ENCODE measurements around the gene ASTL.

The ASTL gene

DNA sequence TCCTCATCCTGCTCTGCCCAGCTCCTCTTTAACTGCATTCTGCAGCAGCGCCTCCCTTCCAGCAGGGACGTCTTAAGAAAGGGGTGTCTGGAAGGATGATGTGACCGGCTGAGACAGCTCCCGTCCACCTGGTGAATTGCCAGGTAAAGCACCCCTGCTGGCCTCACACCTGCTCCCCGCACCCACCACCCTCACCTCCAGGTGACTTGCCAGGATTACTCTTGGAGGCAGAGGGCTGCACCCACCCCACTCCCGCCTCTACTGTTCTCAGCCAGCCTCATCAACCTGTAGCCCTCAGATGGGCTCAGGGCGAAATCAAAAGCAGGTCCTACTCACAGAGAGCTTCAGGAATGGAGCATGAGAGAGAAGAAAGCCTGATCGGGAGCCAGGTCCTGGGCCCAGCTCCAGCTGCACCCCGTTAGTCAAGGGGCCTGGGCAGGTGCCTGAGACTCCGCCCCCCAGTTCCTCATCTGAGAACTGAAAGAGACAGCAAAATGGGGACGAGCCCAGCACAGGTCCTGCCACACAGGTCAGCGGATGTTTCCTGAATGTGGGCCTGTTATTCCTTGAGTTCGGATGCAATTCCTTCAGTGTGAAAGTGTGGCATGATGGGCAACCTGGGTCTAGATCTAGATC is 27.6 kb downstream of the ASTL start:
- no peak for DNase-seq

DNA sequence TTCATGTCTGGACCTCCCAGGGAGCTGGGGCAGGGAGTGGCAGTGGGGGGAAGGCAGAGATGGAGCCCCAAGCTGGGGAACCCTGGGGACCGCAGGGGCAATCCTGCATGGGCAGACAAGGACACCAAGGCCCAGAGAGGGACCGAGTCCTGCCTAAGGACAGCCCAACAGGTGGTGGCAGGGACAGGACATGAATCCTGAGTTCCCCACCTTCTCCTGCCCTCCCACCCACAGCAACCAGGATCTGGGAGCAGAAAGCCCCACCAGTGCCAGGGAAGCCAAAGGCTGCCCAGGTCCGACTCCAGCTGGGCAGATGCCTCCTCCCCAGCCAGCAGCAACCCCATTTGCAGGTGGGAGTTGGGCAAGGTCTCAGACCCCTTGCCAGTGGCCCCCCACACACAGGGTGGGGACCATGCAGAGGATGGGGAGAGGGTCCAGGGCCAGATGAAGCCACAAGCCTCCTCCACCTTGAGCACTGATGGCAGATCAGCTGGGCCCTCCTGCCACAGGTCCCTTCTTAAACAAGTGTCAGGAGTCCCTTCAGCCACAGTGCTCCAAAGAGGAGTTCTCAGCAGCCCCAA is 28.3 kb downstream of the ASTL start:
- no peak for DNase-seq

DNA sequence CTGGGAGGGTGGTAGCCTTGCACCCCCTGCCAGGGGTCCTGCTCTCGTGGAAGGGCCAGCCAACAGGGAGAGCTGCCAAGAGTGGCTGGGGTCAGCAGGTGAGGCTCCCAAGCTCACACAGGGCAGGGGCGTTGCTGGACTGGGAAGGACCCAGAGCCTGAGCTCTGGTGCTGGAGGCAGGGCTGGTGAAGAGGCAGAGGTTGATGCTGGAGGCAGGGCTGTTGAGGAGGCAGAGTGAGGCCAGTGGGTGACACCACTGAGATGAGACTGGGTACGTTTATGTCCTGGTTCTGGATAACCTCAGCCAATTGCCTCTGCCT is 29.0 kb downstream of the ASTL start:
- no peak for DNase-seq

DNA sequence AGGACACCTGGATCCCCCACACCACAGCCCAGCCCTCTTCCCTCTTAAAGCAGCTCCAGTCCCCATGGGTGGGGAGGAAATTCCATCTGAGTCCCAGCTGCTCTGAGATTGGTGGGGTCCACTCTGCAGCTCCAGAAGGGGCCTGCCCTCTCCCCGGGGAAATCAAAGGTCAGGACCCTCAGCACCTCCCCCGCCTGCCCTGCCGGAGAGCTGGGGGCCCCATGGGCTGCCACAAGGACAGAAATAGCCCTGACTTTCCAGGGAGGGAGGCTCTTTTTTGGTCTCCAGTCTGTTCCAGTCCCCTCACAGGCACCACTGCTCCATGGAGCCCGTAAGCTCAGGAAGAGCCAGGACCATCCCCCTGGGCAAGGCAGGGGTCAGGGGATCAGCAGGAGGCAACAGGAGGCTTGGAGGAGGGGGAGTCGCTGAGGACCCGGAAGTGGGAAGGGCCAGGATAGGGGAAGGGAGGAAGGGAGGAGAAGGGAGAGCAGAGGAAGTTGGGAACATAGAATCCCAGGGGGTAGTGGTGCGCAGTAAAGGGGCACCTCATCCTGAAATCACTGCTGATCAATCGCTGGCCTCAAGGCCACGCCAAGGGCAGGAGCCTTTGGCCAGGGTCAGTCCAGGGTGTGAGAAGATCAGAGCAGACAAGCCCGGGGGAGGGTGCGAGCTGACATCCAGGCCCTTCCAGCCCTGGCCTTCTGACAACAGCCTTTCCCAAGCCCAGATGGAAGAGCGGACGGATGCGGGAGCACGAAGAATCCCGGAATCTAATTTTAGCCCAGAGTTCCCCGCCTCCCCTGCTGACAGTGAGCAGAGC is 29.6 kb downstream of the ASTL start:
- DNase-seq, result no peak

DNA sequence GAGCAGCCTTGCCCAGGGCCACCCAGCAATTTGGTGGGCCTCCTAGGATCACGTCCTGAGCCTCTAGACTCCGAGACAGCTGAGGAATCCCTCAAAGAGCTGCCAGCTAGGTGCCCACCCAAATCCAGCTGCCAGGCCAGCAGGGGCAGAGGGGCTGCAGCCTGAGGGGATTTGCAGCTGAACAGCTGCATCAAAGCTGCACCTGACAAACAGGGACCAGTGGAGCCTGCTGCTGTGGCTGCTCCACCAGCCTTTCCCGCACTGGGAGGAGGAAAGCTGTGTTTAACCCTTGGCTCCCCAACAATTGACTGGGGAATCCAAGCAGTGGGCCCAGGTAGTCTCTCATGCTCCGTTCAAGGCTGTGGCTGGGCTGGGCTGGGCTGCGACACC is 30.2 kb downstream of the ASTL start:
- no peak for DNase-seq

DNA sequence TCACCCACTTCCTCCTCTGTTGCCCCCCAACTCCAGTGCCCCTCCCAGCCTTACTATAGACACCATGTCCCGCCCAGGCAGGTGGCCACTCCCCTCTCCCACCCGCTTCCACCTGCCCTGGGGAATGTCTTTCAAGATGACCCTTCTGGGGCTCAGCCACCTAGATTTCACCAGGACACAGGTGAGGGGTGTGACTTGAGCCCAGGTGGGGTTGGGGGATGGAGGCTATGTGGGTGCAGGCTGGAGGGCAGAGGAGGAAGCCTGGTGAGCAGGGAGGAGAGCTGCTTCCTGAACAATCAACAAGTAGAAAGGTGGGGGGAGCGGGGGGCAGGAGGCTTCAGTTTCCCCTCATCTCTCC is 30.6 kb downstream of the ASTL start:
- no peak for DNase-seq

DNA sequence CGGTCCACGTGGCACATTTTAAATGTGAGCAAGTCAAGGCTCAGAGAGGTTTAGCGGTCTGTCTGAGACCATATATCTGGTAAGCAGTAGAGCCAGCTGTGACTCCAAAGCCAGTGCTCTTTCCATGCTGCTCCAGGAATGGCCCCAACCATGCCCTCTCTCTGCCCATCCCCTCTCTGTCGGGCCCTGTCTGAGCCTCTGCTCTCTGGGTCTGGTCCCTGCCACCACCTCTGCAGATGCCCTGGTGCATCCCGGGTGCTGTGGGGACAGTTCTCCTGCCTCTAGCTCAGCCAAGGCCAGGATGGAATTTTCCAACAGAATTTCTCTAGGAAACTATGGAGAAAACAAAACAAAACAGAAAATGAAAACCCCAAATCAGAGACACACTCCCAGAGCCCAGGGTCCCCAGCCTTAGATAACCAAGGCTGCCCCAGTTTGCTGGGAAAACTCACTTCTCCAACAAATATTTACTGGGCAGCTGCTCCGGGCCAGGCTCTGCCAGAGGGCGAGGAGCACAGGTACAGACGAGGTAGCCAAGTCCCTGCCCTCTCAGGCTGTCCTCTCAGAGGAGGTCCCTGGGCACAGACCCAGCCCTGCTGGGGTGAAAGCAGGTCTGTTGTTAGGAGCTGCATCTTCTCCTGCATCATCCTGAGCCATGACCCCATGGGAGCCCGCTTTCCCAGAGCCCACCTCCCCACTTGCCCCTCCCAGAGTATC is 31.2 kb downstream of the ASTL start:
- no peak for DNase-seq

DNA sequence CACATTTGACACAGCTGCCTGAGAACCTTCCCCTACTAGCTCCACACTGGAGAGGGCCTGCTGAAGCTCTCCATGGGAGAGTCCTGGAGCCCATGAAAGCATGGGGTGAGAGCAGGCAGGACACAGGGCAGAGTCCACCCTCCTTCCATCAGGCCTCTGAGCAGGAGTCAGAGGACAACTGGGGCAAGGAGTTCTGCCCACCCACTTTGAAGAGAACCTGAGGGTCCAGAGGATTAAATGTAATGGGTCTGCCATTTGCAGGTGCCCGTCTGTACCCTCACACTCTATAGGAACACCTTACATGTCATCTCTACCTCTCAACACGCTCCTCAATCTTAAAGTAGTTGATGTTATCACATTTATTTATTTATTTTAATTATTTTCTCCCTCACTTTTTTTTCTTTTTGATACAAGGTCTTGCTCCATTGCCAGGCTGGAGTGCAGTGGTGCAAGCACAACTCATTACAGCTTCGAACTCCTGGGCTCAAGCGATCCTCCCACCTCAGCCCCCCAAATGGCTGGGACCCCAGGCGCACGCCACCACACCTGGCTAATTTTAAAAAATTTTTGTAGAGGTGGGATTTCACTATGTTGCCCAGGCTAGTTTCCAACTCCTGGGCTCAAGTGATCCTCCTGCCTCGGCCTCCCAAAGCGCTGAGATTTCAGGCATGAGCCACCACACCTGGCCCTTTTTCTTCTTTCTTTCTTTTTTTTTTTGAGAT is 32.1 kb downstream of the ASTL start:
- DNase-seq, result no peak

DNA sequence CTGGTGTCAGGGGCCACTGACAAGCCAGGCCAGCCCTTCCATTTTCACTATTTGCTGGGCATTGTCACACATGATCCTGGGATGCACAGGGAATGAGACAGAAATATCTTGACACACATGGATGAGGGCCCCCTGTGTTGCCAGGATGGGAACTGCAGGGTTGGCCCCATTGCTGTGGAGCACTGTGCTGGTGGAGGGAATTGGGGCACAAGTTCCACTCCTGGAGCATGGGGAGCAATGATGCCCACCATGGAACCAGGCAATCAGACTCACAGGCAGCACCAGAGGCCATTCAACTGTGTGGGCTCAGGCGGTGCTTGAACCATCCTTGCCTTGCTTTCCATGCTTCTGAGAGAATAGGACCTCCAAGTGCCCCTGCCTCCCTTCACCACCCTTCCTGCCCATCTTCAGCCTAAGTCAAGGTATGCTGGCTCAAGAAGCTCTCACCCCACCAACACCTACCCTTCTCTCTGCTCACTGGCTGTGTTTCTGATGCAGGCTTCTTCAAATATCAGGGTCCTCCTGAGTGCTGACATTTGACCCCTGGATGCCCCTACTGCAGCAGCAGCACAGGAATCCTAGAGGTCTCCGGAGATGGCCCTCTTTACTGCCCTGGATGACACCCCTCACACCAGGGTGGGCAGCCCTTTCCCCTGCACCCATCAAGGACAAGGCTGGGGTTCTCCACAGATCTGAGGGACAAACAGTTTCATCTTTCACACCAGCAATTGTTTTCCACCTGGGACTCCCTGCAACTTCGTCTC is 33.0 kb downstream of the ASTL start:
- no peak for DNase-seq

DNA sequence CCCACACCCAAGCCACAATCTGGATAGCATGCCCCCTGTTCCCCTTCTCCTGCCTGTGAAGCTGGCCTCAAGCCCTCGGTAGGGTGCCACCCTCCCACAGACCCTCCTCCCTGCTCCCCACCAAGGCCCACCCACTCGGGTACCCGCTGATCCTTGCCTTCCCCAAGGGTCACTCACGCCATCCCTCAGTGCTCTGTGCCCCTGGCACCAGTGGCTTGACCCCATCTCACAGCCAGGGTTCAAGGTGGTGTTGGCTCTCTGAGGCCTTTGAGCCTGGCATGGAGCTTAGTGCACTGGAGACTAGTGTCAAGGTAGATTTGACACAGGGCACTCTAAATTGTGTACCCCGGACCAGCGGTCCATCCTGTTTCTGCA is 33.8 kb downstream of the ASTL start:
- DNase-seq, result no peak

DNA sequence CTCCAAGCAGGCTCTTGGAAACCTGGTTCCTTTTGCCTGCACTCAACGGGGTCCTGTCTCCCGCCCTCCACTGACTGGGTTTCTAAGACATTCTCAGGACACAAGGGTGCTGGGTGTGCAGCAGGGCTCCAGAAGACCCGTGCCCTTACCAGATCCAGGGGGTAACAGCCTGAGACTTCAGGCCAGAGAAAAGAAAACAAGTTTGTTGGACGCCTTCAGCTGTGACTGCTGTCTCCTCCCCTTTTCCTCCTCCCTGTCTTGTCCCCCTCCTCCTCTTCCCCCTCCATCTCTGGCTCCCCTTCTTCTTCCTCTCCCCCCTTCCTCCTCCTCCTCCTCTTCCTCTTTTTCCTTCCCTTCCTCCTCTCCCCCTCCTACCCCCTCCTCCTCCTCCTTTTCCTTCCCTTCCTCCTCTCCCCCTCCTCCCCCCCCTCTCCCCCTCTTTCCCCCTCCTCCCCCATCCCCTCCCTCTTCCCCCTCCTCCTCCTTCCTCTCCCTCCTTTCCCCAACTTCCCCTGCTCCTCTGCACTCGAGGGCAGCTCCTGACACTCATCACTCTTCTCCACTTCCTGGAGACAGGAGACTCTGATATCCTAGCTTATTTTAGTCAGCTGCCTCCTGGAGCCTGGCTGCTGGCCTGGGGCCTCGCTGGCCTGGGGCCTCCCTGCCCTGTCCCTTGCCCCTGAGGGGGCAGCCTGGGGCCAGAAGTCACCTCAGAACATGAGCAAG is 34.4 kb downstream of the ASTL start:
- no peak for DNase-seq

DNA sequence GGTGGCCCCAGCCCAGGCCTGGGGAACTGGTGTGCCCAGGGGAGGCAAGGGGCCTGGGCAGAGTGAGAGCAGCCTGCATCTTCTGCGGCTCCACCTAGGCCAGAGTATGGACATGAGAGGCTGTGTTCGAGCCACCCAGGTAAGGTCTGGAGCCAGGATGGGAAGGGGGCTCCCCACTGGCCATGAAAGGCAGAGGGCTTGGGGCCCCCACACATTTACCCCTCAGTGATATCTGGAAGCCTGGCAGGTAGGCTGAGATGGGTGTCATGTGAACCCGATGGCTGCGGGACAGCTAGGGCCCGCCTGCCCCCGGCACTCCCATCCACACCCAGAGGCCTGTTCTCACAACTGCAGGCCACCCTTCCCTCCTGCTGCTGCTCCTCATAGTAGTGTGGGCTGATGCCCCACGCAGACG is 35.1 kb downstream of the ASTL start:
- no peak for DNase-seq

DNA sequence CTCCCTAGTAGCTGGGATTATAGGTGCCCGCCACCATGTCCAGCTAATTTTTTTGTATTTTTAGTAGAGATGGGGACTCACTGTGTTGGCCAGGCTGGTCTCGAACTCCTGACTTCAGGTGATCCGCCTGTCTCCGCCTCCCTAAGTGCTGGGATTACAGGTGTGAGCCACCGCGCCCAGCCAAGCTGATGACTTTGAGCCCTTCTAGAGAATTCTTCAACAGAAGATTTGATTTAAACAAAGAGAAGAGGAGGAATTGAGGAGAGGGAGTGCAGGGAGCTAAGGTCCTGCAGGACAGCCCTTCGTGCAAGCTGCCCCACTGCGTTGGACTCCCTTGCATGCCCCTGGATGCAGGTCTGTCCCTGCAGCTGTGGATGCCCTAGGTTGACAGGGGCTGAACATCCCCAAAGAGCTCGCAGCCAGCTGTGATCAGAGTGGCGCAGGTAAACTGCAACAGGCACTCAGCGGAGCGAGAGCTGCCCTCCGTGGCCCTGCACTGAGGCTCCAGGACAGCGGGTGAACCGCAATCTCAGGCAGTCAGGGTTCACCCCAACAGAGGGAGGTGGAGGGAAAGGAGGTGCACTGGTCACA is 35.6 kb downstream of the ASTL start:
- no peak for DNase-seq

DNA sequence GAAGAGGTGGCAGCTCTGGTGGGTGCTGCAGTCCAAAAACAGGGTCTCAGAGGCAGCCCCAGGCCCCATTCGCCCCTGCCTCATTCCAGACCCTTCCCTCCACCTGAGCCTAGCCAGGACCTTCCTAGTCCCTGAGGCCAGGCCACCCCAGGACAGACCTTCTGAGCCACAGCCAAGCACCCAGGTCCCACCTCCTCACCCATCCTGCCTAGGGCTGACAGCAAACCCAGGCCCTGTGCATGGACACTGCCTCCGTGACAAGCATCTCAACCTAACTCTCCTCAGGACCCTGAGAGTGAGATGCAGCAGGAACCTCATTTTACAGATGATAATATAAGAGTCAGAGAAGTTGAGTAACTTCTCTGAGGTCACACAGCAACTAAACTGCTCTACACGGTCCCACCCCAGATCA is 37.4 kb downstream of the ASTL start:
- DNase-seq, result no peak

DNA sequence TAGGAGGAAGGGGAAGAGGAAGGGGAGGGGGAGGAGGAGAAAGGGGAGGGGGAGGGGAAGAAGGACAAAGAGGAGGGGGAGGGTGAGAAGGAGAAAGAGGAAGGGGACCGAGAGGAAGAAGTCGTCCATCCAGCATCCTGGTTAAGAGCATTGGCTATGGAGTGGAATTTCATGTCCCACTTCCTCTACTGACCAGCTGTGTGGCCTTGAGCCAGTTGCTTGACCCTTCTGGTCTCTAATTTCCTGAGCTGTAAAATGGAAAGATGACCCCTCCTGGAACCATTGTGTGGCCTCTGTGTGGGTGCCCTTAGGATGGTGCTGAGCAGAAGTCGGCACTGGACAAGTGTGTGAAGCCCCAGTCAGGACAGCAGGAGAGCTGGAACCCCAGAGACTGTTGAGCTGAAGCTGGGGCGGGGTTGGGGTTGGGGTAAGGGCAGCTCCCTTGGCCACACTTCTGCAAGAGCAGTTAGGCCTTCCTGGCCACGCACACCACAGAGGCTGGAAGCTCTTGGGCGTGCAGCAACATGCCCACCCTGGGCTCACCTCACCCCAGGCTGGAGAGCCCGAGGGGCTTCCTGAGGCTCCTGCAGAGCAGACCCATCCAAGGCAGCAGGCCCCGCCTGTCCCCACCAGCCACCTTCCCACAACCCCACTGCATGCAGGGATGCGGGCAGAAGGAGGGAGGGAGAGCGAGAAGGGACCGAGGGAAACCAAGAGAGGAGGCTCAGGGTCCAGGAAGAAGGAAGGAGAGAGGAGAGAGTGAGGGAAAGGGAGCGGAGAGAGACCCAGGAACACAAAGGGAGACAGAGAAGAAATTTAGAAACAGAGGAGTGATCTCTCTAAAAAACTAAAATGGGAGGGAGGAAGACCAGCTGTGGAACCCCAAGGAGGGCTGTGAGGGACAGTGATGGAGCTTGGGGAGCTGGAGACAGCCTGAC is 38.2 kb downstream of the ASTL start:
- no peak for DNase-seq

DNA sequence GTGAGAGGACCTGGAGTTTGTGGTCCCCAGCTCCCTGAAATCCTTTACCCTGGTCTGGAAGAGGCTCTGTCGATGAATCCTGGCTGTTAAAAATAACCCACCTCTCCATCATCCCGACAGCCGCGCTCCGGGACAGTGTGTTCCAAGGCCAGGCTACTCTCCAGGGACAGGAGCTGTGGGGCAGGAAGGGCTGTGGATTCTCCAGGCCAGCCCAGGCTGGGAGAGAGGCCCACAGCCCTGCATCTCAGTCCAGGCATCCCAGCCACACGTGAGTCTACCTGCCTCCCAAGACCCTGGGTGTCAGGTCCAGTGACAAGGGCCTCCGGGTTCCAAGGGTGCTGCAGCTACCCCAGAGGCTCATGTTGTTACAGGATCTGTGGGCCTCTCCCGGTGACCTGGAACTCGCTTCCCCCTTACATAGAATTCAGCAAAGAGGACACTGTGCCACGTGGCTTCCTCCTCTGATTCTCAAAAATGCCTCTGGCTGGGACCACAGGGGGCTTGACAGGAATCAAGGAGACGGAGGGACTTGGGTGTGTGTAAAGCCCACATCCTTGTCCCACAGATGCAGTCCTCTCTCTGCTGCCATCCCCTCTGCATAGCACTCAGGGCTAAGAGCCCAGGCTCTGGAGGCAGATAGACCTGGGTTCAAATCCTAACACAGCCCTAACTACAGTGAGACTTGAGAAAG is 39.3 kb downstream of the ASTL start:
- no peak for DNase-seq

DNA sequence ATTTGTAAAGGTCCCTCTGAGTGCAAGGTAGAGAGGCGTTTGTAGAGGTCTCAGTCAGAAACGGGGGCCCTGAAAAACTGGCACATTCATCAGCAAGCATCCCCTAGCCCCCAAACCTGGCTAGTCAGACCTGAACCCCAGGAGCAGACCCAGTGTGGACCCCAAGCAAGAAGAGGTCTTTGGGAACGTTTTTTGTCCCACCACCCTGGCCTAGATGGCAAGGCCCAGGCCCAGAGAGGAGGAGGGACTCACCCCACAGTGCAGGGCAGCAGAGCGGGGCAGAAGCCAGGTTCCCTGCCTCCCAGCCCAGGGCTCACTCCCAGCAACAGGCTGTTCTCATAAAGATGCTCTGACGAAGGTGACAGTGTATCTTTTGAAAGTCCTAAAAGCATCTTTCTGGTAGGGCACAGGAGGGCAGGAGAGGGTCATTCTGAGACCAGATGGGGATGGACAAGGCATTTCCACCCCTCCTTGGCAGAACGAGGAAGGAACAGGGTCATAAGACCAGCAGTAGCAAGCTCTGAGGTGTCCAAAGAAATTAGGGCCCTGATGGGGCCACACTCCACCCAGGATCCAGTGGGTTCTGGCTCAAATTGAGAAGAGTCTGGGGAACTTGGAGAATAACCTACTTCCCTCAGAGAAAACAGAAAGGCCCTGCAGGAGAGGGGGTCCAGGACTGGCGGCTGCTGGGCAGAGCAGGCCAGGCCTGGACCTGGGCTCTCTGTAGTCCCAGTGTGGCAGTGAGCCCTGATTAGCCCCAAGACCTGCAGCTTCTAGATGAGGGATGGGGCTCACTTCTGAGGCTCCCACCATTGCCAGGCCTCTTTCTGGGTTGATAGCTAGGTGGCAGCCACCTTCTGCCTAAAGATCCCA is 40.1 kb downstream of the ASTL start:
- no peak for DNase-seq

DNA sequence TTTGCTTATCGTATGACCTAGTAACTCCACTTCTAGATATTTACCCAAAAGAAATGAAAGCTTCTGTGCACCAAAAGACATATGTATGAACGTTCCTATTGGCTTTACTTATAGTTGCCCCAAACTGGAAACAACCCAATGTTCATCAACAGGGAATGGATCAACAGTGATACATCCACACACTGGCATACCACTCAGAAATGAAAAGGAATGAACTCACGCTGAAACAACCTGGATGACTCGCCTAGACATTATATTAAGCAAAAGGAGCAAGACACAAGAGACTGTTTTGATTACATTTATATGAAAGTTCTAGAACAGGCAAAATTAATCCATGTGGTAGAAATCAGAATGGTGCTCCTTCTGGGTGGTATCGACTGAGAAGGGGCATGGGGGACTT is 40.9 kb downstream of the ASTL start:
- DNase-seq, result no peak
